NT2/D1 (cell line): ENCODE results near the gene TNFRSF11A.
A peak's percentile ranks its signal among the peaks of the same experiment; 100 is the strongest.

Experiments
- DNase-seq: peaks from one replicate; pipeline ENCODE4 v3.0.0-alpha.2; 2011; ENCODE audit warnings: low read depth, low spot score
- H3K27me3 ChIP-seq: 2 replicates; pipeline ENCODE4 v1.6.0; 2011; ENCODE audit warnings: mild to moderate bottlenecking; ENCODE audit not compliant: insufficient read length, insufficient read depth
- H3K36me3 ChIP-seq: 2 replicates; pipeline ENCODE4 v1.6.1; 2011; ENCODE audit warnings: mild to moderate bottlenecking, low read length, mixed read lengths; ENCODE audit not compliant: insufficient read depth, insufficient read length
- H3K4me1 ChIP-seq: 2 replicates; pipeline ENCODE4 v1.5.1; 2011; ENCODE audit not compliant: insufficient read depth, insufficient read length
- H3K4me3 ChIP-seq: 2 replicates; pipeline ENCODE4 v1.5.1; 2011; ENCODE audit warnings: low read depth; ENCODE audit not compliant: insufficient read length
- H3K9ac ChIP-seq: 2 replicates; pipeline ENCODE4 v1.6.0; 2011; ENCODE audit warnings: low read depth; ENCODE audit not compliant: insufficient read length
- H3K9me3 ChIP-seq: 2 replicates; pipeline ENCODE4 v1.5.1; 2011; ENCODE audit warnings: mild to moderate bottlenecking, low read length; ENCODE audit not compliant: insufficient read depth
- SUZ12 ChIP-seq: IDR thresholded peaks from 2 replicates; pipeline ENCODE4 v1.6.1; 2011; ENCODE audit not compliant: insufficient read length, insufficient read depth; ENCODE audit errors: extremely low read depth
- YY1 ChIP-seq: IDR thresholded peaks from 2 replicates; pipeline ENCODE4 v1.6.1; 2011; ENCODE audit not compliant: insufficient read length, insufficient read depth
- ZNF274 ChIP-seq: IDR thresholded peaks from 2 replicates; pipeline ENCODE4 v1.6.1; 2011; ENCODE audit warnings: mild to moderate bottlenecking, low read depth, low read length

TNFRSF11A gene

GRCh38 chr18:62420513-62421209 is 95.6 kb downstream of the TNFRSF11A start:
- Histone ChIP-seq H3K4me1 (no peaks in the 10 kb centered on the region), H3K9ac (no peak overlapping the region), H3K9me3 (no peaks in the 10 kb centered on the region), H3K4me3 (no peak overlapping the region), H3K27me3 (no peaks in the 10 kb centered on the region), H3K36me3 (no peaks in the 10 kb centered on the region)
- TF ChIP-seq ZNF274 (no peak), YY1 (no peak), SUZ12 (no peak)
- no peak for DNase-seq

GRCh38 chr18:62425465-62426190 is 100.5 kb downstream of the TNFRSF11A start:
- H3K4me1 ChIP-seq, result no peaks in the 10 kb centered on the region
- H3K9me3 ChIP-seq, result peaks cover 8% of the 10 kb centered on the region; the same call in 1 of the 2 replicates
- no peaks in the 10 kb centered on the region for H3K36me3 ChIP-seq
- TF ChIP-seq YY1 (no peak), SUZ12 (no peak), ZNF274 (no peak)
- DNase-seq, result peak; percentile 79
- H3K9ac ChIP-seq, result peak overlapping the region; percentile 5
- H3K4me3 ChIP-seq, result peak overlapping the region; percentile 12
- H3K27me3 ChIP-seq, result no peaks in the 10 kb centered on the region

GRCh38 chr18:62426191-62426488 is 101.0 kb downstream of the TNFRSF11A start:
- H3K9ac ChIP-seq, result peak overlapping the region; percentile 5
- H3K36me3 ChIP-seq, result no peaks in the 10 kb centered on the region
- no peaks in the 10 kb centered on the region for H3K27me3 ChIP-seq
- no peak for TF ChIP-seq SUZ12
- H3K4me3 ChIP-seq, result no peak overlapping the region
- no peak for DNase-seq
- no peaks in the 10 kb centered on the region for H3K4me1 ChIP-seq
- peaks cover 8% of the 10 kb centered on the region; the same call in 1 of the 2 replicates for H3K9me3 ChIP-seq

- Histone ChIP-seq H3K27me3 (no peaks in the 10 kb centered on the region), H3K9ac (no peak overlapping the region), H3K9me3 (peaks cover 8% of the 10 kb centered on the region; the same call in 1 of the 2 replicates), H3K4me3 (no peak overlapping the region), H3K36me3 (no peaks in the 10 kb centered on the region), H3K4me1 (no peaks in the 10 kb centered on the region)
- TF ChIP-seq YY1 (no peak), ZNF274 (no peak), SUZ12 (no peak)
- no peak for DNase-seq
Measured at GRCh38 chr18:62432176-62432575, 107.1 kb downstream of the TNFRSF11A start.

GRCh38 chr18:62434798-62435197 is 109.7 kb downstream of the TNFRSF11A start:
- Histone ChIP-seq H3K4me1 (no peaks in the 10 kb centered on the region), H3K27me3 (no peaks in the 10 kb centered on the region), H3K9me3 (no peaks in the 10 kb centered on the region), H3K36me3 (no peaks in the 10 kb centered on the region), H3K9ac (no peak overlapping the region), H3K4me3 (no peak overlapping the region)
- no peak for DNase-seq
- no peak for TF ChIP-seq YY1

- no peaks in the 10 kb centered on the region for H3K9me3 ChIP-seq
- TF ChIP-seq ZNF274 (no peak), SUZ12 (no peak), YY1 (no peak)
Measured at GRCh38 chr18:62435435-62436031, 110.4 kb downstream of the TNFRSF11A start.

GRCh38 chr18:62436636-62437234 is 111.6 kb downstream of the TNFRSF11A start:
- Histone ChIP-seq H3K9ac (no peak overlapping the region), H3K36me3 (no peaks in the 10 kb centered on the region), H3K4me3 (no peak overlapping the region), H3K27me3 (no peaks in the 10 kb centered on the region), H3K9me3 (no peaks in the 10 kb centered on the region), H3K4me1 (no peaks in the 10 kb centered on the region)
- no peak for TF ChIP-seq ZNF274
- TF ChIP-seq YY1, result no peak
- no peak for TF ChIP-seq SUZ12
- DNase-seq, result no peak

More at GRCh38 chr18:62435435-62436031, 110.4 kb downstream of the TNFRSF11A start:
- H3K4me3 ChIP-seq, result no peak overlapping the region
- no peaks in the 10 kb centered on the region for H3K4me1 ChIP-seq
- H3K27me3 ChIP-seq, result no peaks in the 10 kb centered on the region
- no peak overlapping the region for H3K9ac ChIP-seq
- no peaks in the 10 kb centered on the region for H3K36me3 ChIP-seq
- DNase-seq, result no peak
